ENCODE results near the gene KAT2A. TPM values are rescaled to one million over a fixed set of nuclear protein-coding genes. Genes with fewer than 3 reads are reported as not detected.

Gene KAT2A
- total RNA-seq (10 to 100 TPM; 39.6 to 71.1 (median 49.1) TPM), polyA plus RNA-seq (10 to 100 TPM in 1 of 2 donors, 1 to 10 TPM in 1; 6.6 to 12.0 TPM), total RNA-seq (60.7 reads per million, percentile 75 among the genes with 10 or more reads in this experiment)

GRCh38 chr17:42120770-42121769 lies at the start of gene KAT2A:
Gene KAT2A, minus strand, starts transcription at chr17:42121367. Its CDS starts 63 bp downstream, at chr17:42121304.
- H3K4me1 ChIP-seq (ENCODE audit: control insufficient read depth in 2 of 2, insufficient read depth in 2 of 2, low read length in 2 of 2): peaks cover 4 to 15% of the 10 kb centered on the region in 2 donors
- H3K27ac Mint-ChIP-seq: peak within 1 kb of the TSS in 8 of 9 donors; percentile 31 to 79 (median 68)
- no peaks in the 10 kb centered on the region for H3K27me3 ChIP-seq (ENCODE audit: control insufficient read depth in 2 of 2, insufficient read depth in 2 of 2, low read length in 2 of 2)
- ATAC-seq (peak; percentile 92), DNase-seq (peak; percentile 48 to 80 (median 68))
- peaks cover 5 to 16% (median 12%) of the 10 kb centered on the region in 5 donors for H3K36me3 Mint-ChIP-seq
- H3K27me3 Mint-ChIP-seq: no peaks in the 10 kb centered on the region
- H3K36me3 ChIP-seq (ENCODE audit: control insufficient read depth in 2 of 3, insufficient read depth in 3 of 3, low read length in 3 of 3): peaks cover 0 to 37% (median 5%) of the 10 kb centered on the region in 3 experiments
- H3K4me1 Mint-ChIP-seq: peaks cover 10 to 35% (median 21%) of the 10 kb centered on the region in 7 donors
- no peaks in the 10 kb centered on the region for H3K9me3 Mint-ChIP-seq
- H3K4me3 ChIP-seq (ENCODE audit: low read length): peak within 1 kb of the TSS; percentile 56
- ChIA-PET POLR2A (interaction anchor here (0.6 to 2.6 kb wide), 13 partner anchors 9 to 465 kb away, joined by 3 to 19 read pairs (median 4); partner anchors contain the start of genes CNP, DHX58, DNAJC7 and NKIRAS2), CTCF (interaction anchor here (0.9 to 2.5 kb wide), 6 partner anchors 9 to 158 kb away, joined by 3 to 21 read pairs (median 4); partner anchors contain the start of gene DHX58)
- H3K27ac ChIP-seq (ENCODE audit: low read depth, low read length): peak within 1 kb of the TSS; percentile 75
- H3K9me3 ChIP-seq (ENCODE audit: control insufficient read depth in 2 of 3, low read length in 3 of 3): no peaks in the 10 kb centered on the region
- intact Hi-C loops (cut with micrococcal nuclease): loop anchor here (1.0 to 2.0 kb wide), 6 partner anchors 9 to 155 kb away; partner anchors contain the start of genes CNP (in 1 of the 2), DHX58 (in 1 of the 2), DNAJC7 (in 1 of the 2) and NKIRAS2 (in 1 of the 2)
- peak within 1 kb of the TSS; percentile 58 to 85 (median 74) for H3K4me3 Mint-ChIP-seq

GRCh38 chr17:42169351-42169750 lies 48.2 kb upstream of the KAT2A start:
- H3K36me3 ChIP-seq (ENCODE audit: control insufficient read depth in 2 of 3, insufficient read depth in 3 of 3, low read length in 3 of 3): no peaks in the 10 kb centered on the region

GRCh38 chr17:42167807-42168206 lies 46.6 kb upstream of the KAT2A start:
- Histone ChIP-seq H3K27me3 (ENCODE audit: control insufficient read depth in 2 of 2, insufficient read depth in 2 of 2, low read length in 2 of 2) (no peaks in the 10 kb centered on the region), H3K4me3 (ENCODE audit: low read length) (no peak overlapping the region), H3K9me3 (ENCODE audit: control insufficient read depth in 2 of 3, low read length in 3 of 3) (no peaks in the 10 kb centered on the region), H3K36me3 (ENCODE audit: control insufficient read depth in 2 of 3, insufficient read depth in 3 of 3, low read length in 3 of 3) (no peaks in the 10 kb centered on the region), H3K4me1 (ENCODE audit: control insufficient read depth in 2 of 2, insufficient read depth in 2 of 2, low read length in 2 of 2) (no peaks in the 10 kb centered on the region), H3K27ac (ENCODE audit: low read depth, low read length) (no peak overlapping the region)
- ChIA-PET POLR2A (no interaction called here), CTCF (no interaction called here)
- DNase-seq: no peak
- Mint-ChIP-seq H3K4me3 (no peak overlapping the region), H3K9me3 (peaks cover 0 to 4% (median 0%) of the 10 kb centered on the region in 11 donors), H3K4me1 (peaks cover 0 to 12% (median 0%) of the 10 kb centered on the region in 7 donors), H3K27me3 (peaks cover 0 to 6% (median 0%) of the 10 kb centered on the region in 5 donors), H3K27ac (no peak overlapping the region), H3K36me3 (no peaks in the 10 kb centered on the region)
- no peak for ATAC-seq
- intact Hi-C loops (cut with micrococcal nuclease): no loop called here

More at GRCh38 chr17:42169351-42169750, 48.2 kb upstream of the KAT2A start:
- Histone ChIP-seq H3K4me1 (ENCODE audit: control insufficient read depth in 2 of 2, insufficient read depth in 2 of 2, low read length in 2 of 2) (no peaks in the 10 kb centered on the region), H3K9me3 (ENCODE audit: control insufficient read depth in 2 of 3, low read length in 3 of 3) (no peaks in the 10 kb centered on the region), H3K27me3 (ENCODE audit: control insufficient read depth in 2 of 2, insufficient read depth in 2 of 2, low read length in 2 of 2) (no peaks in the 10 kb centered on the region), H3K4me3 (ENCODE audit: low read length) (no peak overlapping the region), H3K27ac (ENCODE audit: low read depth, low read length) (no peak overlapping the region)
- H3K27ac Mint-ChIP-seq: no peak overlapping the region
- intact Hi-C loops (cut with micrococcal nuclease): no loop called here
- peaks cover 0 to 12% (median 0%) of the 10 kb centered on the region in 7 donors for H3K4me1 Mint-ChIP-seq
- ChIA-PET POLR2A (no interaction called here), CTCF (no interaction called here)
- peaks cover 0 to 6% (median 0%) of the 10 kb centered on the region in 5 donors for H3K27me3 Mint-ChIP-seq
- ATAC-seq (no peak), DNase-seq (no peak)
- H3K9me3 Mint-ChIP-seq: peaks cover 0 to 4% (median 0%) of the 10 kb centered on the region in 11 donors
- H3K36me3 Mint-ChIP-seq: no peaks in the 10 kb centered on the region
- no peak overlapping the region for H3K4me3 Mint-ChIP-seq

GRCh38 chr17:42166196-42166763 lies 45.1 kb upstream of the KAT2A start:
- CTCF ChIA-PET: no interaction called here
- intact Hi-C loops (cut with micrococcal nuclease): no loop called here

GRCh38 chr17:42165751-42166150 lies 44.6 kb upstream of the KAT2A start:
- H3K36me3 Mint-ChIP-seq: no peaks in the 10 kb centered on the region
- Histone ChIP-seq H3K4me1 (ENCODE audit: control insufficient read depth in 2 of 2, insufficient read depth in 2 of 2, low read length in 2 of 2) (no peaks in the 10 kb centered on the region), H3K27ac (ENCODE audit: low read depth, low read length) (no peak overlapping the region), H3K27me3 (ENCODE audit: control insufficient read depth in 2 of 2, insufficient read depth in 2 of 2, low read length in 2 of 2) (no peaks in the 10 kb centered on the region), H3K9me3 (ENCODE audit: control insufficient read depth in 2 of 3, low read length in 3 of 3) (no peaks in the 10 kb centered on the region), H3K36me3 (ENCODE audit: control insufficient read depth in 2 of 3, insufficient read depth in 3 of 3, low read length in 3 of 3) (no peaks in the 10 kb centered on the region), H3K4me3 (ENCODE audit: low read length) (no peak overlapping the region)
- H3K4me1 Mint-ChIP-seq: peaks cover 0 to 12% (median 0%) of the 10 kb centered on the region in 7 donors
- peaks cover 0 to 4% (median 0%) of the 10 kb centered on the region in 11 donors for H3K9me3 Mint-ChIP-seq
- CTCF ChIA-PET: no interaction called here
- no peak overlapping the region for H3K4me3 Mint-ChIP-seq
- POLR2A ChIA-PET: interaction anchor here (0.6 kb wide), 2 partner anchors 31 to 75 kb away, joined by 3 to 6 read pairs; no protein-coding TSS in a partner anchor
- ATAC-seq (no peak), DNase-seq (no peak)
- intact Hi-C loops (cut with micrococcal nuclease): no loop called here
- H3K27ac Mint-ChIP-seq: peak overlapping the region in 1 of 9 donors; percentile 48
- H3K27me3 Mint-ChIP-seq: peaks cover 0 to 4% (median 0%) of the 10 kb centered on the region in 5 donors

More at GRCh38 chr17:42166196-42166763, 45.1 kb upstream of the KAT2A start:
- Histone ChIP-seq H3K27me3 (ENCODE audit: control insufficient read depth in 2 of 2, insufficient read depth in 2 of 2, low read length in 2 of 2) (no peaks in the 10 kb centered on the region), H3K36me3 (ENCODE audit: control insufficient read depth in 2 of 3, insufficient read depth in 3 of 3, low read length in 3 of 3) (no peaks in the 10 kb centered on the region), H3K9me3 (ENCODE audit: control insufficient read depth in 2 of 3, low read length in 3 of 3) (no peaks in the 10 kb centered on the region), H3K4me3 (ENCODE audit: low read length) (no peak overlapping the region), H3K4me1 (ENCODE audit: control insufficient read depth in 2 of 2, insufficient read depth in 2 of 2, low read length in 2 of 2) (no peaks in the 10 kb centered on the region), H3K27ac (ENCODE audit: low read depth, low read length) (no peak overlapping the region)
- Mint-ChIP-seq H3K27me3 (peaks cover 0 to 6% (median 0%) of the 10 kb centered on the region in 5 donors), H3K36me3 (no peaks in the 10 kb centered on the region), H3K4me1 (peaks cover 0 to 12% (median 0%) of the 10 kb centered on the region in 7 donors), H3K4me3 (no peak overlapping the region), H3K27ac (peak overlapping the region in 1 of 9 donors; percentile 48), H3K9me3 (peaks cover 0 to 4% (median 0%) of the 10 kb centered on the region in 11 donors)
- POLR2A ChIA-PET: interaction anchor here (0.6 kb wide), 2 partner anchors 30 to 75 kb away, joined by 3 to 6 read pairs; no protein-coding TSS in a partner anchor
- no peak for DNase-seq
- no peak for ATAC-seq
